ENCODE data around the gene TTLL11. TPM values are rescaled to one million over a fixed set of nuclear protein-coding genes. Genes with fewer than 3 reads are reported as not detected.

TTLL11 gene
- total RNA-seq, 1 experiment from 2014 or later = 7.0 TPM

GRCh38 chr9:121935739-121936138, 157.4 kb downstream of the TTLL11 start:
- no peak for DNase-seq
- Histone ChIP-seq H3K4me1 (ENCODE audit: insufficient read depth, low read length) (no peaks in the 10 kb centered on the region), H3K27me3 (ENCODE audit: low read length) (no peaks in the 10 kb centered on the region), H3K27ac (ENCODE audit: low read length) (no peak overlapping the region), H3K9me3 (ENCODE audit: low read length) (no peaks in the 10 kb centered on the region), H2AFZ (ENCODE audit: low read length) (no peak overlapping the region), H3K9ac (ENCODE audit: low read length) (no peak overlapping the region), H3K4me3 (ENCODE audit: low read length) (no peak overlapping the region), H3K79me2 (ENCODE audit: low read length) (peaks cover 39% of the 10 kb centered on the region), H4K20me1 (ENCODE audit: low read length) (no peaks in the 10 kb centered on the region), H3K9me2 (replicated peaks; ENCODE audit: low read length) (no peaks in the 10 kb centered on the region), H3K4me2 (ENCODE audit: low read length) (no peak overlapping the region), H3K36me3 (ENCODE audit: low read depth, low read length) (no peaks in the 10 kb centered on the region; the same call in 1 of the 2 replicates), H3F3A (ENCODE audit: low read length, unreplicated experiment) (no peaks in the 10 kb centered on the region)
- CTCF ChIA-PET = no interaction called here
- POLR2A ChIA-PET (ENCODE audit: unreplicated experiment) = no interaction called here
- no peak for ATAC-seq
- no TSS peak for BruUV-seq (replicated peaks)
- TF ChIP-seq EZH2 (IDR thresholded peaks at IDR 0.05; ENCODE audit: low read length, unreplicated experiment) (no peak), EZH2phosphoT487 (IDR thresholded peaks at IDR 0.05; ENCODE audit: borderline replicate concordance, low read length) (no peak)
- TF ChIP-seq, protein P1, sequence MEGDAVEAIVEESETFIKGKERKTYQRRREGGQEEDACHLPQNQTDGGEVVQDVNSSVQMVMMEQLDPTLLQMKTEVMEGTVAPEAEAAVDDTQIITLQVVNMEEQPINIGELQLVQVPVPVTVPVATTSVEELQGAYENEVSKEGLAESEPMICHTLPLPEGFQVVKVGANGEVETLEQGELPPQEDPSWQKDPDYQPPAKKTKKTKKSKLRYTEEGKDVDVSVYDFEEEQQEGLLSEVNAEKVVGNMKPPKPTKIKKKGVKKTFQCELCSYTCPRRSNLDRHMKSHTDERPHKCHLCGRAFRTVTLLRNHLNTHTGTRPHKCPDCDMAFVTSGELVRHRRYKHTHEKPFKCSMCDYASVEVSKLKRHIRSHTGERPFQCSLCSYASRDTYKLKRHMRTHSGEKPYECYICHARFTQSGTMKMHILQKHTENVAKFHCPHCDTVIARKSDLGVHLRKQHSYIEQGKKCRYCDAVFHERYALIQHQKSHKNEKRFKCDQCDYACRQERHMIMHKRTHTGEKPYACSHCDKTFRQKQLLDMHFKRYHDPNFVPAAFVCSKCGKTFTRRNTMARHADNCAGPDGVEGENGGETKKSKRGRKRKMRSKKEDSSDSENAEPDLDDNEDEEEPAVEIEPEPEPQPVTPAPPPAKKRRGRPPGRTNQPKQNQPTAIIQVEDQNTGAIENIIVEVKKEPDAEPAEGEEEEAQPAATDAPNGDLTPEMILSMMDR (conservative IDR thresholded peaks at IDR 0.05; ENCODE audit: low read depth, low read length) = no peak
- intact Hi-C loops (cut with micrococcal nuclease) = loop anchor here (5.0 kb wide), 1 partner anchor 57 kb away; no protein-coding TSS in a partner anchor

DNA sequence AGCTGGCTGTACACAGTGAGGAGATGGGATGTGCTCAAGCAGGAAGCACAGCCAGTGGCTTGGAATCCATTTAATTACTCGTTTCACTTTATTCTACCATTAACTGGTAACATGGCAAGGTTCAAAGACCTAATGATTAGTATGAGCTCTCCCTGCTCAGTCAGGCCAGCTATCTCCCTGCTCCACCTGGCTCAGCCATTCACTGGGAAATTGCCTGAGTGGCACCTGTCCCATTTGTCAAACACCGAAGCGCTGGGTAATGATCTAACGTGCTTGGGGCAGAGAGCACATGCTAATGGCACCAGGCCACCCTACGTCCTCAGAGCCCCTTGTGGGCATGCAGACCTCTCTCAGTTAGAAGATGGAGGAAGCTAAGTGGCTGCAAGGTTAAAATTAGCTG, 162.2 kb downstream of the TTLL11 start:
- TF ChIP-seq EZH2phosphoT487 (IDR thresholded peaks at IDR 0.05; ENCODE audit: borderline replicate concordance, low read length) (no peak), EZH2 (IDR thresholded peaks at IDR 0.05; ENCODE audit: low read length, unreplicated experiment) (no peak)
- TF ChIP-seq, protein P1 (conservative IDR thresholded peaks at IDR 0.05; ENCODE audit: low read depth, low read length) = no peak

More for the DNA sequence above, 162.2 kb downstream of the TTLL11 start:
- H2AFZ ChIP-seq (ENCODE audit: low read length) = no peak overlapping the region
- intact Hi-C loops (cut with micrococcal nuclease) = no loop called here
- H3K4me3 ChIP-seq (ENCODE audit: low read length) = no peak overlapping the region
- DNase-seq = no peak
- no TSS peak for BruUV-seq (replicated peaks)
- no peaks in the 10 kb centered on the region for H3K4me1 ChIP-seq (ENCODE audit: insufficient read depth, low read length)
- H3F3A ChIP-seq (ENCODE audit: low read length, unreplicated experiment) = no peaks in the 10 kb centered on the region
- H3K27me3 ChIP-seq (ENCODE audit: low read length) = no peaks in the 10 kb centered on the region
- H3K36me3 ChIP-seq (ENCODE audit: low read depth, low read length) = no peaks in the 10 kb centered on the region; the same call in 1 of the 2 replicates
- H3K9ac ChIP-seq (ENCODE audit: low read length) = no peak overlapping the region
- no peaks in the 10 kb centered on the region for H3K9me3 ChIP-seq (ENCODE audit: low read length)
- POLR2A ChIA-PET (ENCODE audit: unreplicated experiment) = no interaction called here
- H3K79me2 ChIP-seq (ENCODE audit: low read length) = peaks cover 18% of the 10 kb centered on the region; the same call in 1 of the 2 replicates
- no peak for ATAC-seq
- no peak overlapping the region for H3K4me2 ChIP-seq (ENCODE audit: low read length)
- H3K9me2 ChIP-seq (replicated peaks; ENCODE audit: low read length) = no peaks in the 10 kb centered on the region
- no peak overlapping the region for H3K27ac ChIP-seq (ENCODE audit: low read length)
- CTCF ChIA-PET = no interaction called here
- no peaks in the 10 kb centered on the region for H4K20me1 ChIP-seq (ENCODE audit: low read length)
